IPS-20b (cell line): ENCODE data around the gene SH2B2.

Experiments used
- H3K27ac ChIP-seq: one replicate; pipeline ENCODE4 v1.5.1; 2013; ENCODE audit warnings: low read length
- H3K27me3 ChIP-seq: 2 replicates; pipeline ENCODE4 v1.6.1; 2013; ENCODE audit warnings: mild to moderate bottlenecking, low read length, inconsistent platforms; ENCODE audit not compliant: insufficient read depth
- H3K36me3 ChIP-seq: 2 replicates; pipeline ENCODE4 v1.6.1; 2013; ENCODE audit warnings: low read depth, mild to moderate bottlenecking, inconsistent platforms, low read length, moderate library complexity; ENCODE audit not compliant: insufficient read depth
- H3K4me1 ChIP-seq: 2 replicates; pipeline ENCODE4 v1.6.1; 2013; ENCODE audit warnings: mild to moderate bottlenecking, control low read depth, inconsistent platforms, low read length, moderate library complexity; ENCODE audit not compliant: insufficient read depth
- H3K4me3 ChIP-seq: 2 replicates; pipeline ENCODE4 v1.5.1; 2013; ENCODE audit warnings: mild to moderate bottlenecking, low read length, inconsistent platforms
- H3K9ac ChIP-seq: 2 replicates; pipeline ENCODE4 v1.6.1; 2013; ENCODE audit warnings: low read depth, mild to moderate bottlenecking, inconsistent platforms, low read length, moderate library complexity
- H3K9me3 ChIP-seq: 2 replicates; pipeline ENCODE4 v1.6.1; 2013; ENCODE audit warnings: mild to moderate bottlenecking, low read depth, low read length, inconsistent platforms; ENCODE audit not compliant: insufficient read depth

Gene SH2B2

DNA sequence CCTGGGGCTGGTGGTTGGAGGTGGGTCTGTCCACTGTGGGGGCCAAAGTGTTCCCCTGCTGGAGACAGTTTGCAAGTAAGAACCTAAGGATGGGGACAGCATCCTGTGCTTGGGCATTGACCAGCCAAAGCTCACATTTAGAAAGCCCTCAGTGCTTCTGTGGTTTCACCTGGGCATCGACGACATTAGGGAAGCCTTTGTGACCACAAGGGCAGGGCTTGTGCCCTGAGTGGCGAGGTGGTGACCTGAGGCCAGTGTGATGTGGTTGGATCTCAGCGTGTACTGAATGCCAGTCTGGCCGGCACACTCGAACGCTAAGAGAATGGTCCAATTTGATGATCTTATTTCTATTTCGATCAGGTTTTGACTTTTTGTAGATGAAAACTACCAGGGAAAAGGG lies 32.1 kb upstream of the SH2B2 start:
- Histone ChIP-seq H3K9me3 (no peaks in the 10 kb centered on the region), H3K27me3 (no peaks in the 10 kb centered on the region), H3K9ac (no peak overlapping the region), H3K4me1 (no peaks in the 10 kb centered on the region; the same call in 1 of the 2 replicates), H3K27ac (no peak overlapping the region), H3K4me3 (no peak overlapping the region), H3K36me3 (peaks cover 11% of the 10 kb centered on the region)

DNA sequence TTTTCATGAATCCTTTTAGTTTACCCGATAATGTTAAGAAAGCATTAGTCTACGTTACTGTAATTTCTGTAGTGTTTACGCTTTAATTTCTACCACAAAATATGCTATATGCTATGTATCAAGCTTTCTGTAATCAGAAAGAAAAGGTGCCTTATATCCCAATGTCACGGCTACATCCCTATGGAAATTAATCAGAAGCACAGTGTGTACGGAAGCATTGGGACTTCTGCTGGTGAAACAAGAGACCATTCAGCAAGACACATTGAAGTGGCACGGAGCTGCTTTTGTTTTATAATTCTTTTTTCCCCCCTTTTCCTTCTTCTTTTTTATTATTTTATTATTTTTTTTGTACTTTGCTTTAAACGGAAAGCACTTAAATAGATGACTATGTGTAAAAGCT lies 31.2 kb upstream of the SH2B2 start:
- Histone ChIP-seq H3K27me3 (no peaks in the 10 kb centered on the region), H3K36me3 (peaks cover 2% of the 10 kb centered on the region; the same call in 1 of the 2 replicates), H3K9me3 (no peaks in the 10 kb centered on the region), H3K27ac (no peak overlapping the region), H3K4me3 (no peak overlapping the region), H3K9ac (no peak overlapping the region), H3K4me1 (no peaks in the 10 kb centered on the region; the same call in 1 of the 2 replicates)

DNA sequence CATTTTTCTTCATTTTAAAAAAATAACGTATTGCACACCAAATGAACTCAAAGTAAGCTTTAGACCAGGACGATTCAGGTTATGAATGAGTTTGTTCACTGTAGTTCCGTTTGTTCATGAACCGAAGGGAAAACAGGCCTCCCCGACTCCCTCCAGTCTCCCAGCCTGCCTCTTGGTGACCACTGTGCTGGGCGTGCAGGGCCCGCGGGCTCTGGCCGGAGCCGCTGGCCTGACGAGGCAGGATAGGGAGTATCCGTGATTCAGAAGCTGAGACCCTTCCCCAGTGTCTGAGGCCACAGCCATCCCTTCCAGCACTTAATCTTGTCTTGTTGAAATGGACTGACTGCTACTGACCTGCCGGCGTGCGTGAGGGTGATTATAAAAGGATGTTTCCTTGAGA lies 30.8 kb upstream of the SH2B2 start:
- no peak overlapping the region for H3K27ac ChIP-seq
- H3K4me1 ChIP-seq = no peaks in the 10 kb centered on the region; the same call in 1 of the 2 replicates
- no peak overlapping the region for H3K4me3 ChIP-seq
- H3K27me3 ChIP-seq = no peaks in the 10 kb centered on the region
- H3K36me3 ChIP-seq = no peaks in the 10 kb centered on the region
- no peaks in the 10 kb centered on the region for H3K9me3 ChIP-seq
- H3K9ac ChIP-seq = no peak overlapping the region

DNA sequence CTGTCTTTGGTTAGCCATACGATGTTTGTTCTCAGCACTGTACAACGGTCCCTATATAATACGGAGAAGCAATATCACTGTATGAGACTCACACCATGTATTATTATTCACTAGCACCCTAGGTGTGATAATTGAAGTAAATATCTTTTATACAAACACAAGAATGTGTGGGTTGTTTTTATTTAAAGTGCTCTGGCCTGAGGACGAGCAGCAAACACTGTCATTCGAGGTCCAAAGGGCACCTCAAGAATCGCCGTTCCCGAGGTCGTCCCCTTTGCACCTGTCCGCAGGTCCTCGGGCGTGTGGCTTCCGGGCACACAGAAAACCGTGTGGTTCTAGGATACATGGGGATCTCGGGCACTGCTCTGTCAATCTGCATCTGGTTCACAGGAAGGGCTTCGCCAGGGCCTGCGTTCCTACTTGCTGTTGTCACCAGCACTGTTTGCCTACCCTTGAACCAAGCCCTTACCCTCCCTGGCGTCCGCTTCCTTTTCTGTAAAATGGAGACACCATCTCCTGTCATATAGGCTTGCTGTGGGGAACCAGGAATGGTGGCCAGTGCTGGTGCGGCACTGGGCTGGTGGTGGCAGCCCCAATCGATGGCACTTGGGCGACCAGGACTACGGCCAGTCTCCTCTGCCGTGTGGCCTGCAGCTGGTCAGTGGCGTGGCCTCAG lies 28.5 kb upstream of the SH2B2 start:
- no peaks in the 10 kb centered on the region for H3K27me3 ChIP-seq
- H3K36me3 ChIP-seq = no peaks in the 10 kb centered on the region
- H3K4me1 ChIP-seq = no peaks in the 10 kb centered on the region
- H3K9me3 ChIP-seq = no peaks in the 10 kb centered on the region
- no peak overlapping the region for H3K9ac ChIP-seq
- H3K4me3 ChIP-seq = no peak overlapping the region
- H3K27ac ChIP-seq = no peak overlapping the region

DNA sequence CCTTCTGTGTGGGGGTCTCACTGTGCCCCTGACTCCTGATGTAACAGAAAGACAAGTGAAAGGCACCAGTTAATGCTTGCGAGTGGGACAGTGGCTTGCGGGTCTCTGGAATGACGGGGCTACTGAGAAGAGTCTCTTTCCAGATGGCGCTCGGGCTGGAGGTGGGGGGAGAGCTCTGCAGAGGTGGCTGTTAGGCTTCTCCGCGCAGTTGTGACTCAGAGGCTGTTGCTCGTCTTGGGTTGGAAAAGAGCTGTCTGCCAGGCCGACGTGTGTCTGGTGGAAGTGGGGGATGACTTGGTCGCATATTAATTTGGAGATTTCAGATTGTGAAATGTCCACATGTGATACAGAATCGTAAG lies 27.9 kb upstream of the SH2B2 start:
- H3K9me3 ChIP-seq = no peaks in the 10 kb centered on the region
- no peak overlapping the region for H3K4me3 ChIP-seq
- no peak overlapping the region for H3K9ac ChIP-seq
- no peaks in the 10 kb centered on the region for H3K4me1 ChIP-seq
- no peaks in the 10 kb centered on the region for H3K27me3 ChIP-seq
- no peak overlapping the region for H3K27ac ChIP-seq
- H3K36me3 ChIP-seq = no peaks in the 10 kb centered on the region

DNA sequence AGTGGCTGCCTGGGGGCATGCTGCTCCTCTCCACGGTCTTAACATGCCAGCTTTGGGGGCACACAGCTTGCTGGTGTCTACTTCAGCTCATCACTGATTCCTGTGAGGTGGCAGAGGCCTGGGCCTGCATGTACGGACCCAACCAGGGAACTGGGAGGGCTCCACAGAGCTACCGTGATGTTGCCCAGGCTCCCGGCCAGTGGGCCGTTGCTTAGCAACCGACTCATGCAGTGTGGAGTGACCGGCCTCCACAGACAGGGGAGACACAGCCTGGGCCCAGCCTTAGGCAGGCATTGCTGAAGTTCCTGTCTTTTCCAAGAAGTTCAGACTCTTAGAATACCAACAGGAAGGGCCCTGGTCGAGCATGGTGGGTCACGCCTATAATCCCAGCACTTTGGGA lies 25.8 kb upstream of the SH2B2 start:
- Histone ChIP-seq H3K36me3 (no peaks in the 10 kb centered on the region), H3K4me3 (no peak overlapping the region), H3K27ac (no peak overlapping the region), H3K27me3 (no peaks in the 10 kb centered on the region), H3K9ac (no peak overlapping the region), H3K4me1 (no peaks in the 10 kb centered on the region), H3K9me3 (no peaks in the 10 kb centered on the region)

DNA sequence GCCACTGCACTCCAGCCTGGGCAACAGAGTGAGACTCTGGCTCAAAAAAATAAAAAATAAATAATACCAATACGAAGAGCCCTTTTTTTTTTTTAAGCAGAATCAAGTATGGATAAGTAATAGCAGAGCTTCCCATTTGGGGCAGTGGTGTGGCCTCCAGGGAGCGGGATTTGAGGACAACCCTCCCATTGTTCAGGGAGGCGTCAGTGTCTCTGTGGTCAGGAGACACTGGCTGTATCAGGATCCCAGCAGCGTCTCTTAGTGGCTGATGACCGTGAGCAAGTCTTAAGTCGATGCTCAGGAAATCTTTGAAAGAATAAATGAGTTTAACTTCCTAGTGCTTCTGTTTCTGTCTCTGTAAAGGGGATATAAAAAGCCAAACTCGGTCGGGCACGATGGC lies 25.2 kb upstream of the SH2B2 start:
- H3K27ac ChIP-seq = no peak overlapping the region
- H3K27me3 ChIP-seq = no peaks in the 10 kb centered on the region
- no peaks in the 10 kb centered on the region for H3K36me3 ChIP-seq
- no peaks in the 10 kb centered on the region for H3K9me3 ChIP-seq
- H3K4me1 ChIP-seq = no peaks in the 10 kb centered on the region
- H3K4me3 ChIP-seq = no peak overlapping the region
- H3K9ac ChIP-seq = no peak overlapping the region

DNA sequence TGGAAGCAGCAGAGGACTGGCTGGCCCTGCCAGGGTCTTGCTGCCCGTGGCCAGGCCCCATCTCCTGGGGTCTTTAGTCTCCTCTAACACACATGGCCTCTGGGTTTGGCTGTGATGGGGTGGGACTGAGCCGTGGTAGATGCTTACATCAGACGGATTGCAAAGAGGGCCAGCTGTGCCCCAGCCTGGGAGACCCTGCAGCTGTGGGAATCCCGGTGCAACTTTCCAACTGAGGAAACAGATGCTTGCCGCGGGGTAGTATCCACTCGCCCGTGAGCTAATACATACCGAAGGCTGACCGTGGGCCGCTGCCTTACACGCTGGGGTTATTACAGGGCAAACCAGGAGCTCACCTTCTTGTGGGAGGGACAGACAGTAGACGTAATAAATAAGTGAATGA lies 24.1 kb upstream of the SH2B2 start:
- H3K4me1 ChIP-seq = no peaks in the 10 kb centered on the region
- no peaks in the 10 kb centered on the region for H3K9me3 ChIP-seq
- no peaks in the 10 kb centered on the region for H3K36me3 ChIP-seq
- no peak overlapping the region for H3K9ac ChIP-seq
- H3K27me3 ChIP-seq = no peaks in the 10 kb centered on the region
- no peak overlapping the region for H3K4me3 ChIP-seq
- no peak overlapping the region for H3K27ac ChIP-seq

DNA sequence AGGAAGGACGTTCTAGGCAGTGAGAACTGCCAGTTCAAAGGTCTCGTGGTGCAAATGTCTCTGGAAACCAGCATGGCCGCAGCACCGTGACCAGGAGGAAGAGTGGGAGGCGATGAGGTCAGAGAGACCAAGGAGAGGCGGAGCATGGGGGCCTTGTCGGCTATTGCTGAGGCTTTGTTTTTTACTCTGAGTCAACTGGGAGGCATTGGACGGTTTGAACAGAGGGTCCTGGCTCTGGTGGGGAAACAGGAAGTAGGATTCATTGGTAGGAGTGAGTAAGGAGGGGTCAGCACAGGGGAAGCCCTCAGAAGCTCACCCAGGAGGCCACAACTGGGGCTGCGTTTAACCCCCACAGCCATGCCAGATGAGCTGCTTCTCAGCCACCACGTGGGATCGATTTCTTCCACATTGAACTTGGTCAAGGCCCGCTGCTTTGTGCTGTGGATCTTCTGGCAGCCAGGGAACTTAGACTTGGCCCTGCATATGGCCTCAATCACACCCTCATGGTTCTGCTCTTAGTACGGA lies 22.2 kb upstream of the SH2B2 start:
- Histone ChIP-seq H3K36me3 (no peaks in the 10 kb centered on the region), H3K27ac (no peak overlapping the region), H3K4me3 (no peak overlapping the region), H3K4me1 (no peaks in the 10 kb centered on the region), H3K27me3 (no peaks in the 10 kb centered on the region), H3K9ac (no peak overlapping the region), H3K9me3 (no peaks in the 10 kb centered on the region)

DNA sequence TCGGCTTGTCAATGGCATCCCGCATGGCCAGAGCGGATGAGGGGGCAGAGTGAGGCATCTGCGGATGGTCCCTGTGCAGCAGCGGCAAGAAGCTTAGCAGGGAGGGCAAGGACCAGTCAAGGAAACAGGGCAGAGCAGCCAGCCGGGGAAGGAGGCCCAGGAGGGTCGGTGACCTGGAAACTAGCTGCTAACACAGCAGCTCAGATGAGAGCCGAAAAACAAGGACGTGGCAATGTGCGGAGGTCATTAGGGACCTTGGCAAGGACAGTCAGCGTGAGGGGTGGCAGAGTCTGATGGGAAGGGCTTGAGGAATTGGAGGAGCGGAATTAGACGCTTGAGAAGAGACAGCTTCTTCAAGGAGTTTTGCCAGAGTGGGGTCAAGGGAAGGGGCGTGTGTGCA lies 20.1 kb upstream of the SH2B2 start:
- no peak overlapping the region; the same call in 1 of the 2 replicates for H3K9ac ChIP-seq
- H3K27me3 ChIP-seq = no peaks in the 10 kb centered on the region
- H3K27ac ChIP-seq = no peak overlapping the region

DNA sequence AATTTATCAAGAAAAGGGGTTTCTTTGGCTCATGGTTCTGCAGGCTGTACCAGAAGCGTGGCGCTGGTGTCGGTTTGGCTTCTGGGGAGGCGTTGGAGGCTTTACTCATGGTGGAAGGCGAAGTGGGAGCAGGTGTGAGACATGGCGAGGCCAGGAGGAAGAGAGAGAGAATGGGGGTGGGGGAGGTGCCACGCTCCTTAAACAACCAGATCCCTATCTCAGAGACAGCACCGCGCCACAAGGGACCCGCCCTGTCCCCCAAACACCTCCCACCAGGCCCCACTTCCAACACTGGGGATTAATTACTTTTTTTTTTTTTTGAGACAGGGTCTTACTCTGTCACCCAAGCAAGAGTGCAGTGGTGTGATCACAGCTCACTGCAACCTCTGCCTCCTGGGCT lies 18.0 kb upstream of the SH2B2 start:
- Histone ChIP-seq H3K9me3 (no peaks in the 10 kb centered on the region), H3K4me3 (no peak overlapping the region), H3K9ac (no peak overlapping the region), H3K36me3 (no peaks in the 10 kb centered on the region), H3K27ac (no peak overlapping the region), H3K27me3 (no peaks in the 10 kb centered on the region), H3K4me1 (no peaks in the 10 kb centered on the region)

More for the DNA sequence above, 20.1 kb upstream of the SH2B2 start:
- Histone ChIP-seq H3K4me1 (no peaks in the 10 kb centered on the region), H3K4me3 (no peak overlapping the region), H3K36me3 (no peaks in the 10 kb centered on the region), H3K9me3 (no peaks in the 10 kb centered on the region)

DNA sequence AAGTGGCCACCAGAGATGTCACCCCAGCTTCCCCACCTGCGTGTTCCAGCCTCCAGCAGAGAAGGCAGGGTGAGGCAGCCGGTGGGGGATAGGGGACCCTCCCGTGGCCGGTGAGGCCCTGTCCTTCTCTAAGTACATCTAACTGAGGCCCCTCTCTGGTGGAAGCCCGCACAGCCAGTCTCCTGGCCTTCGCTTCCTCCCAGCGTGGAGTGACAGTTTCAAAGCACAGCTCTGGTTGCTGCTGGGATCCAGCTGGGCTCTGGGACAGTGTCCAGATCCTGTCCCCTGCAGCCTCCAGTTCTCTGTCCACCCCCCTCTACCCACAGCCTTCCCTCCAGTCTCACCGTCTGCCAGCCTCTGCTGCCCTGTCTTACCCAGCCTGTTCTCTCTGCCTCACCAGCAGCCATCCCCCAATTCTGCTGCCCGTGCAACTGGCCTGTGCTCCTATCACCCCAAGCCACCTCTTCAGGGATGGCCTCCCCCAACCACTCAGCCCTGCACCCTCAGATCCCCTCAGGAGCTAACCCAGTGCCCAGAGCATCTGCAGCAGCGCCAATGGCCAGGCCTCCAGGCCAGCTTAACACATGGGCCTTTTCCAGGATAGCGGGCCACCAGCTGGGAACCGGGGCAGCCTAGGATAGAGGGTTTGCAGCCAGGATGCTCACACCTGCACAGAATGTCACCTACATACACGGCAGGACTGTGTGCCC lies 16.3 kb upstream of the SH2B2 start:
- Histone ChIP-seq H3K36me3 (no peaks in the 10 kb centered on the region), H3K9ac (no peak overlapping the region), H3K4me3 (no peak overlapping the region), H3K27me3 (no peaks in the 10 kb centered on the region), H3K4me1 (no peaks in the 10 kb centered on the region), H3K9me3 (no peaks in the 10 kb centered on the region), H3K27ac (no peak overlapping the region)
